ENCODE measurements around the gene LCA5L.
"Not testable (repeated sequence)": the region's sequence is repeated elsewhere in the genome, so short reads cannot be mapped to it uniquely, and the experiment has no call there.

Gene LCA5L

GRCh38 chr21:39384674-39385298, 60.8 kb downstream of the LCA5L start:
- no peak overlapping the region for H3K27ac ChIP-seq

GRCh38 chr21:39382096-39382495, 63.5 kb downstream of the LCA5L start:
- H3K36me3 ChIP-seq (replicated peaks); H3K27me3 ChIP-seq (replicated peaks); in situ Hi-C loops (cut with HindIII; ENCODE audit: low pct_ligation_motif_present, low sequenced_read_pairs); DNase-seq; H3K4me3 ChIP-seq (ENCODE audit: low read depth, low read length); H3K27ac ChIP-seq: not testable (repeated sequence)

More at GRCh38 chr21:39384674-39385298, 60.8 kb downstream of the LCA5L start:
- no peaks in the 10 kb centered on the region for H3K36me3 ChIP-seq (replicated peaks)
- no peaks in the 10 kb centered on the region for H3K27me3 ChIP-seq (replicated peaks)
- peak; percentile 5 for DNase-seq
- in situ Hi-C loops (cut with HindIII; ENCODE audit: low pct_ligation_motif_present, low sequenced_read_pairs), result no loop called here
- TF ChIP-seq CTCF (IDR thresholded peaks at IDR 0.05; ENCODE audit: low read depth, low read length, missing control alignments), result no peak
- H3K4me3 ChIP-seq (ENCODE audit: low read depth, low read length), result no peak overlapping the region

- H3K36me3 ChIP-seq (replicated peaks), result no peaks in the 10 kb centered on the region
- no peak for TF ChIP-seq CTCF (IDR thresholded peaks at IDR 0.05; ENCODE audit: low read depth, low read length, missing control alignments)
- DNase-seq, result no peak
- peak overlapping the region; percentile 82 for H3K4me3 ChIP-seq (ENCODE audit: low read depth, low read length)
- no peaks in the 10 kb centered on the region for H3K27me3 ChIP-seq (replicated peaks)
- in situ Hi-C loops (cut with HindIII; ENCODE audit: low pct_ligation_motif_present, low sequenced_read_pairs), result no loop called here
- peak overlapping the region; percentile 87 for H3K27ac ChIP-seq
Observed at GRCh38 chr21:39381009-39381408, 64.6 kb downstream of the LCA5L start.

GRCh38 chr21:39379986-39380891, 65.3 kb downstream of the LCA5L start:
- in situ Hi-C loops (cut with HindIII; ENCODE audit: low pct_ligation_motif_present, low sequenced_read_pairs), result no loop called here

GRCh38 chr21:39377444-39378050, 68.0 kb downstream of the LCA5L start:
- in situ Hi-C loops (cut with HindIII; ENCODE audit: low pct_ligation_motif_present, low sequenced_read_pairs), result no loop called here
- no peak overlapping the region for H3K27ac ChIP-seq
- no peak for TF ChIP-seq CTCF (IDR thresholded peaks at IDR 0.05; ENCODE audit: low read depth, low read length, missing control alignments)
- H3K4me3 ChIP-seq (ENCODE audit: low read depth, low read length), result no peak overlapping the region
- DNase-seq, result no peak
- H3K27me3 ChIP-seq (replicated peaks), result no peaks in the 10 kb centered on the region
- no peaks in the 10 kb centered on the region for H3K36me3 ChIP-seq (replicated peaks)

More at GRCh38 chr21:39379986-39380891, 65.3 kb downstream of the LCA5L start:
- no peak for TF ChIP-seq CTCF (IDR thresholded peaks at IDR 0.05; ENCODE audit: low read depth, low read length, missing control alignments)
- H3K27me3 ChIP-seq (replicated peaks), result no peaks in the 10 kb centered on the region
- DNase-seq, result peak; percentile 98
- no peaks in the 10 kb centered on the region for H3K36me3 ChIP-seq (replicated peaks)
- peak overlapping the region; percentile 87 for H3K27ac ChIP-seq
- peak overlapping the region; percentile 82 for H3K4me3 ChIP-seq (ENCODE audit: low read depth, low read length)

- no peak for TF ChIP-seq CTCF (IDR thresholded peaks at IDR 0.05; ENCODE audit: low read depth, low read length, missing control alignments)
- Histone ChIP-seq H3K27me3 (replicated peaks) (no peaks in the 10 kb centered on the region), H3K27ac (no peak overlapping the region), H3K4me3 (ENCODE audit: low read depth, low read length) (no peak overlapping the region), H3K36me3 (replicated peaks) (no peaks in the 10 kb centered on the region)
- no peak for DNase-seq
- in situ Hi-C loops (cut with HindIII; ENCODE audit: low pct_ligation_motif_present, low sequenced_read_pairs), result no loop called here
Observed at GRCh38 chr21:39375446-39375845, 70.1 kb downstream of the LCA5L start.

Data from brain microvascular endothelial cell (primary cell).